NCI-H524 (cell line): Measurements from ENCODE around the gene SYNPO.

ENCODE experiments used
- DNase-seq, 2 experiments: peaks; one replicate each; lab custom pipeline; 2025; lab: John Stamatoyannopoulos, UW

Gene SYNPO

DNA sequence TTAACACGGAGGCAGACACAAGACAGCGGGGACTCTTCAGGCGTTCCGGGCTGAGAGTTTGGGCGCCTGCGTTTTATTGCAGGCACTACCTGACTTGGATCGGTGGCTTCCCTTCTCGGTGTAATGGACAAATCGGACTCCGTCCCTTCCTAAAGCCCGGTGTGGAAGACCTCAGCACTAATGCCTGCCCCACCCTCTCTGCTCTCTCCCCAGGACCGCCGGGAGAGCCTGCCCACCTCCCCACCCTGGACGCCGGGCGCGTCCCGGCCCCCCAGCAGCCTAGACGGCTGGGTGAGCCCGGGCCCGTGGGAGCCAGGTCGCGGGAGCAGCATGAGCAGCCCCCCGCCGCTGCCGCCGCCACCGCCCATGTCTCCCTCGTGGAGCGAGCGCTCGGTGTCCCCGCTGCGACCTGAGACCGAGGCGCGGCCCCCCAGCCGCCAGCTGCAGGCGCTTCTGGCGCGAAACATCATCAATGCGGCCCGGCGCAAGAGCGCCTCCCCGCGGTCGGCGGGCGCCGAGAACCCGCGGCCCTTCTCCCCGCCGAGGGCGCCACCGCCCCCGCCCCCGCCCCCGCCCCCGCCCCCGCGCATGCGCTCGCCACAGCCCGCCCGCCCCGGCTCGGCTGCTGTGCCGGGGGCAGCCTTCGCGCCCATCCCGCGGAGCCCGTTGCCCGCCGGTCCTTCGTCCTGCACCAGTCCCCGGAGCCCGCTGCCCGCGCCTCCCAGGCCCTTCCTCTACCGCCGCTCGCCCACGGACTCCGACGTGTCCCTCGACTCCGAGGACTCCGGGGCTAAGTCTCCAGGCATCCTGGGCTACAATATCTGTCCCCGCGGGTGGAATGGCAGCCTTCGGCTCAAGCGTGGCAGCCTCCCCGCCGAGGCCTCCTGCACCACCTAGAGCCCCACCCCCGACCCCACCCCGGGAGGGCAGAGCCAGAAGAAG, 16.0 kb downstream of the SYNPO start:
- DNase-seq, result peak; percentile 47 to 77

DNA sequence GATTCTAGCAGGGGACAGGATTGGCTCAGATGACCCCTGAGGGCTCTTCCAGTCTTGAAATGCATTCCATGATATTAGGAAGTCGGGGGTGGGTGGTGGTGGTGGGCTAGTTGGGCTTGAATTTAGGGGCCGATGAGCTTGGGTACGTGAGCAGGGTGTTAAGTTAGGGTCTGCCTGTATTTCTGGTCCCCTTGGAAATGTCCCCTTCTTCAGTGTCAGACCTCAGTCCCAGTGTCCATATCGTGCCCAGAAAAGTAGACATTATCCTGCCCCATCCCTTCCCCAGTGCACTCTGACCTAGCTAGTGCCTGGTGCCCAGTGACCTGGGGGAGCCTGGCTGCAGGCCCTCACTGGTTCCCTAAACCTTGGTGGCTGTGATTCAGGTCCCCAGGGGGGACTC, 17.7 kb downstream of the SYNPO start:
- DNase-seq, result no peak

GRCh38 chr5:150658699-150659265, 18.3 kb downstream of the SYNPO start:
- DNase-seq, result no peak

- DNase-seq, result no peak
Observed at GRCh38 chr5:150659360-150660107, 19.1 kb downstream of the SYNPO start.

DNA sequence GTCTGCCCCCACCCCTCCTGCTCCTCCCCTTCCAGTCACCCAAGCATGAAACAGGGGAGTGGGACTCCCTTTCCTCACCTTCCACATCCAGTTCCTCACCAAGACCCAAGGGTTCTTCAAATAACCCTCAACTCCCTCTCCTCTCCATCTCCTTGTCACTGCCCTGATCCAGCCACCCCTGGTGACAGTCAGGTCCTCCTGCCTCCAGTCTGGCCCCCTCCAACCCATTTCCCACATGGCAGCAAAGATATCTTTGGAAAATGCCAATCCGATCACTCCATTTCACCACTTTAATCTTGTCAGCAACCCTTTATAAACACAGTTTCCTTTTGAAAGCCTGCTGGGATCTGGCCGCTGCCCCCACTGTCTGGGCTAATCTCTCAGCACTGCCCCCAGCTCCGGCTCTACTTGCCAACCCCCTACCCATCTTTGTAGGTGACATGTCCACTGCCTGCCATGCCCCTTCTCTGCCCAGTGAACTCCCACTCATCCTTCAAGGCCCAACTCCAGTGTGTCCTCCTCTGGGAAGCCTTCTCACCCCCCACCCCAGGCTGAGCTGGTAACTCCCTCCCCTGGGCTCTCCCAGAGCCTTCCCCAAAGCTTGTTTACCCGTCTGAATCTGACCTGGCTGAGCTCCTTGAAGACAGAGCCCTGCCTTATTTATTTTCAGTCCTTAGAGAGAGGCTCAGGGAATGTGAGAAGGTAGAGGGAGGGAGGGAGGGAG, 19.8 kb downstream of the SYNPO start:
- no peak for DNase-seq

- DNase-seq, result no peak
Observed at GRCh38 chr5:150661086-150661485, 20.6 kb downstream of the SYNPO start, which contains the start of gene MYOZ3. Gene MYOZ3, plus strand, starts transcription at chr5:150661251. Its CDS starts 1,691 bp downstream, at chr5:150662942.

DNA sequence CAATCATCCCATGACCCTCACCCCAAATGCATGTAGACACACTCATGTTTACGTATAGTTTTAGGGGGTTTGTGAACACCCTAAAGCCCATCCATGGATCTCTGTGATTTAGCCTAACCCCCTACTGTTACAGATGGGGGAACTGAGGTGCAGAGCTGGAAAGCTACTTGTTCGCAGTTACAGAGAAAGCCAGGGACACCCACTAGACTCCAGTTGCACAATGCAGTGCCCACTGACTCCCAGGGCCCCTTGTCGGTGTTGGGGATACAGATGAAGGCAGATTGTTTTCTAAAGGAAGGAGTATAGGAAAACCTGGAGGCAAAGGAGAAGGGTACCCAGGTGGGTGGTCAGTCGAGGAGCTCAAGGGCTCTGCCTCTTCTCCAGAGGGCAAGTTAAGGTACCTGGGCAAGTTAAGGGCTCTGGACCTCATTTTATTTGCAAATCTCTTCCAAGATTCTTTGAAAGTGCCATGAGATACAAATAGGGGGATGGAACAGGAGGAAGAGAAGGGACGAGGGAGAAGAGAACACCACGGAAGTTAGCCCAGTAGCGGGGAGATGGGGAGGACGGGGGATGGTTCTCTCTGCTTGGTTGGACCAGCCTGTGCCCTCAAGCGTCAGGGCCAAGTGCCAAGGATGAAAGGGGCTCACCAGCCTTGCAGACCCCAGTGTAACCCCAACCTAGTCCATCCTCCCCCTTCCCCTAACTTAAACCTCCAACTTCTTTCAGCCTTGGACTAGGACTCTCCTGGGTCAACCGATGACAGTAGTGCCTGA, 21.5 kb downstream of the SYNPO start:
- no peak for DNase-seq

GRCh38 chr5:150662731-150663516, 22.5 kb downstream of the SYNPO start:
- DNase-seq, result no peak

GRCh38 chr5:150663936-150664335, 23.5 kb downstream of the SYNPO start:
- DNase-seq, result no peak

DNA sequence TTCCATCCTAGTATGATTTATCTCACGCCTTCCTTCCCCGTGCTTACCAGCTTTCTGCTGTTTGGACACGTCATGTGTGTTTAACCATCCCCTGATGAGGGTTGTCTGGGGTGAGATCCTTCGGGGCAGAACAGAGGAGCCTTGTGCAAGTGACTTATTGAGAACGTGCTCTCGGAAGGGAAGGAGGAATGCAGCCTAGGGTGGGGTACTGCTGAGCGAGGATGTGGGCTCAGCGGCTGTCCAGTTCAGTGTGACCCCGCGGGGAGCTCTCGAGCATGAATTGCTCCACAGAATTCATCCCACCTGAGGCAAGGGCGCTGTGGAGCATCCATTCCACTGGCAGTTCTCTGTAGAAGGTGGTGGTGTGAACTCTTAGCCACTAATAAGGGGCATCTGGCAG, 24.6 kb downstream of the SYNPO start:
- DNase-seq, result no peak

GRCh38 chr5:150670275-150670947, 30.0 kb downstream of the SYNPO start:
- DNase-seq, result no peak

GRCh38 chr5:150670948-150671310, 30.5 kb downstream of the SYNPO start:
- DNase-seq, result no peak

- DNase-seq, result peak; percentile 9 to 24
Observed at GRCh38 chr5:150671509-150672236, 31.2 kb downstream of the SYNPO start.

DNA sequence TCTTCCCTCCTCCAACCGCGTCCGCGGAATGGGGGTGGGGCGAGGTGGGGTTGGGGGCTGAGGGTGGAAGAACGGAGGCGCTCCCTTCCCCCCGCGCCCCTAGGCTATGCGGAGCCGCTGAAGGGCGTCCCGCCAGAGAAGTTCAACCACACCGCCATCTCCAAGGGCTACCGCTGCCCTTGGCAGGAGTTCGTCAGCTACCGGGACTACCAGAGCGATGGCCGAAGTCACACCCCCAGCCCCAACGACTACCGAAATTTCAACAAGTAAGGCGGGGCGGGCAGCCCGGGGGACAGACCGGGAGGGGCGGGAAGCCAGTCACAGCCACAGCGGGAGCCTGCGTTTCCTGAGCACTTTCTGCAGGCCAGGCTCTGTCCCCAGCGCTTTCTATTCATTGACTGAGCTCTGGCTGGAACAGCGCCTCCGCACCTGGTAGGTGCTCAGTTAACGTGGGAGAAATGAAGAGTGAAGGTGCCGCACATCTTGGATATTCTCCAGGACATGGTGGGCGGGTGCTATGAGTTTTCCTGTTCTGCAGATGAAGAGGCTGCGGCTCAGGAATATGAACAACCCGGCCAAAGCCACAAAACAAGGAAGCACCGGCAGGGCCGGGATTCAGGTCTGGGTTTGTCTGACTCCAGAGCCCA, 31.9 kb downstream of the SYNPO start:
- peak in 1 of 2 experiments; percentile 42 for DNase-seq

GRCh38 chr5:150672884-150673275, 32.4 kb downstream of the SYNPO start:
- no peak for DNase-seq

- DNase-seq, result no peak
Observed at GRCh38 chr5:150674341-150674821, 33.9 kb downstream of the SYNPO start.

DNA sequence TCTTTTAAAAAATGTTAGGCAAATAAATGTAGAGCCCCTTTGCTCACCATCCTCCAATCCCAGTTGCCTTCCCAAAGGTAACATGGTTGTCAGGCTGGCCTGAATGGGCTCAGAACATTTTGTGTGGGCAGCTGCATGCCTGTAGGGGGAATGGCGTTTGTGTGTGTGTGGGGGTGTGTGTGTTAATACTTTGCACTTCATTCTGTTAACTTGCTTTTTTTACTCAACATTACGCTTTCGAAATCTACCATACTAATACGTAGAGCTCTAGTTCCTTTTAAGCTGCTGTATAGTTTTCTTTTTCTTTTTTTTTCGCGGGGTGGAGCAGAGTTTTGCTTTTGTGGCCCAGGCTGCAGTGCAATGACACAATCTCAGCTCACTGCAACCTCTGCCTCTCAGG, 34.6 kb downstream of the SYNPO start:
- no peak for DNase-seq

GRCh38 chr5:150676578-150676977, 36.1 kb downstream of the SYNPO start:
- DNase-seq, result no peak
